Kidney capillary endothelial cell (primary cell): Measurements from ENCODE around the gene PLA2G4E.

Source experiments
- DNase-seq: peaks from one replicate; pipeline ENCODE4 v3.0.0-alpha.2; 2018; ENCODE audit warnings: low spot score

The PLA2G4E gene

DNA sequence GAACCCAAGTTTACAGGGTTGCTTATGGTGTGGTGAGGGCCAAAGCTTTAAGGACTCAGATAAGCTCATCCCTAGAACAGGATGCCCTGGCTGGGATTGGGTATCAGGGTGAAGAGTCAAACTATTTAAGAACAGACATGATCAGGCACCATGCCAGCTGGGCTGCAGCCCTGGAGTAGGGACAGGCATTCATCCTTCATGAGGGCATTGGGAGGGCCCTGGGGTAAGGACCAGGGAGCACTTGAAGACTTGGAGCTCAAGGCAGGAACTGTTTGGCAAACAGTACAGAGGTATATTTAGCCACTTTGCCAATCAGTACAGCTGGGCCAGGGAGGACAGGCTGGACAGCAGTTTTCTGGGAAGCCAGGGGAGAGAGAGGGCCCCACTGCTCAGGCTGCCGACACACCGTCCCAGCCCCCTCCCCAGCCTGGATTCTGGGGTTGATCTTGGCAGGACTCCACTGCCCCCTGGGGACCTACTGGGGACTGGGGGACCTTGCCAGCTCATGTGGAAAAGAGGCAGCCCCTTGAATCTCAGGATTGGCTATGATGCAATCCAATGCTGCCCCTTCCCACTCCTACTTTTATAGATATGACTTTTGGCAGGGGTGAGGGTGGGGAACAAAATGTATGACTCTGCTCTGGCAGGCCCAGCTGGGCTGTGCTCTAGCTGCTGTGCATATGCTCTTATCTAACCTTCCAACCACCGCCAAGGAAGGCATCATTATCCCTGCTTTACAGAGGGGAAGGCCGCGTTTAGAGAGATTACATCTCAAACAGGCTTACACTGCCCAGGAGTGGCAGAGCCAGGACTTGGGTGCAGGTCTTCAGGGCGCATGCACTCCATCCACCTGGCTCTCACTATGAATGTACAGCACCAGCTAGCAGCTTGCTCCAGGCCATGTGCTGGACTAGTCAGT, 2.3 kb downstream of the PLA2G4E start:
- no peak for DNase-seq

DNA sequence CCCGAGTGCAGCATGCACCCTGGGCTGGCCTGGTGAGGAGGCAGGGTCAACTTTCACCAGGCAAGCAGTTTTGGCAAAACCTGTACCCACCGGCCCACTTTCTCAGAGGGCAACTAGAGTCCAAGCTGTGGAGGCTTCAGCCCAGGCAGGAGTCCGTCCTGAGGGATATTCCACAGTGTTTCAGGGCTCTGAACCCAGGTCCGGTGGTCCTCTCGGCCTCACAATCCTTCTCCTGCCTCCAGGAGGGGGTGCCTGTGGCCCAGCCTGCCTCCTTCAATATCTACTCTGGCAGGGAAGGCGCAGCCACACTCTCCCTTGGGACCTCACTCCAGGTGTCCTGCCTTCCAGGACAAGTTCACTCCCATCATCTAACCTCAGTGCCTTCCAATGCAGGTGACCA, 3.9 kb downstream of the PLA2G4E start:
- DNase-seq = no peak

GRCh38 chr15:42014406-42014805, 6.4 kb downstream of the PLA2G4E start:
- DNase-seq = no peak

DNA sequence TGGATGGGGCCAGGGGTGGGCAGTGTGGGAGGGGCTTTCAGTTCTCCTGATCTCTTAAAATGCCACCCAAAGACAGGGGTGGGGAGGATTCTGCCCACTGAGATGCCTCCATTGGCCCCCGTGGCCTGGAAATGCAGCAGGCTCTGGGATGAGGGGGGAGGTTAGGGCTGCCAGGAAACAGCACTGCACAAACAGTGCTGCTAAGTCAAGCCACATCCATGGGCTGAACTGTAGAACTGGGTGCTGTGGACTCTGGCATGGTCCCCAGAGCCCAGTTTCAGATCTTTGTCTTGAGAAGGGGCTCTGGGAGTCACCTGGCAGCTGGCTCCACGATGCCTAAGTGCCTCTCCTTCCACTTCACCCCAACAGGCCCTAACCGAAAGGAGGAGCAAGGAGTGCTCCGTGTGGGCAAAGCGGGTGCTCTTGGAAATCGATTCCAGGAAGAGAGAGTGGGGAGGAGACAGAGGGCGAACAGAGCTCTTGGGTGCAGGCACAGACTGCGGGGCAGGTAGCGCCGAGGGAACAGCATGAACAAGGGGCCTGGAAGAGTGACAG, 7.8 kb downstream of the PLA2G4E start:
- DNase-seq = no peak

DNA sequence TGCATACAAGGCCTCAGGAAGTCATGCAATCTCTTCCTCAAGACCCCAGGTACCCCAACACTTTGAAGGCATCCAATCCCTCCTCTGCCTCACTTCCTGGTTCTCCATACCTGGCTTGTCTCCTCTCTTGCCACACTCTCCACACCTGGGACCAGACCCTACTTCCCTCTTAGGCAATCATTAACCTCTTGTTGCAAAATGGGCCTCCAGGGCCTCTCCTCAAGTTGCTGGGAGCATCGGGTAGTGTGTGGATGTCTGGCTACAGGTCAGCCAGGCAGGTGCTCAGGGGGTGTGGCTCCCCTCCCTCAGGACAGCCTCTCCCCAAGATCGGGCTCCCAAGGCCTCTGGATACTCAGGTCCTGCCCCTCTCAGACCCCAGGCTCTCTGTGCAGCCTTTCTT, 8.6 kb downstream of the PLA2G4E start:
- no peak for DNase-seq

- no peak for DNase-seq
These were observed 9.8 kb downstream of the PLA2G4E start for GRCh38 chr15:42011074-42011473.

DNA sequence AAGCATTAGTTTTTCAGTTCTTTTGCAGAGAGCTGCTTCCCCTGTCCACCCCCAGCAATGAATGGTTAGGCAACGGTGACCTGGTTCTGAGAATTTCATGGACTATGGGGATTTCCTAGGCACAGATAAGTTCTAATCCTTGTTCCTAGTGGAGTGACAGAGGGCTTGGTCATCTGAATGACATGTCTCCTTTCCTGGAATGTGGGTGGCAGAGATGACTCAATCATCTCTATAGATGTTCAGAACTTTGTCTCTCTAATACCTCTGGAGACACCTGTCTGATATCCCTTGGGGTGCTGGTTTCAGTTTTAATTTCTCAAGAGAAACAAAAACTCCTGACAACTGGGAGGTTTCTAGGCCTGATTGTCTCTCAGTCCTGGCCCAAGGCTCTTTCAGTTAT, 10.4 kb downstream of the PLA2G4E start:
- no peak for DNase-seq

GRCh38 chr15:42009474-42009873, 11.4 kb downstream of the PLA2G4E start:
- DNase-seq = no peak

DNA sequence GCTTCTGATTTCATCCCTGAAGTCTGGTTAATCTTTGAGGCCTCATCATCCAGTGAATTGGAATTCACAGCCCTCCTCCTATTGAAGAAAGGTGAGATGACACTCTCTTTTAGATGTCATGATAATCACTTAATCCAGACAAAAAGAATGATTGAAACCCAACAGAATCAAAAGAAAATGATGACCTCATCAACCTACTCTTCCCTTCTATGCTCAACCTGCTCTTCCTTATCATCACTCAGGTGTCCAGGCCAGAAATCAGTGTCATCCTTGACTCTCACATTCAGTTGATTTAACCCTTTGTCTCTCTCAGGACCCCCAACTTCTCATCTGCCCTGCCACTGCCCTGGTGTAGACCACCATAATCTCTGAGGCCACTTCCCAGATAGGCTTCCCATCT, 11.8 kb downstream of the PLA2G4E start:
- no peak for DNase-seq

DNA sequence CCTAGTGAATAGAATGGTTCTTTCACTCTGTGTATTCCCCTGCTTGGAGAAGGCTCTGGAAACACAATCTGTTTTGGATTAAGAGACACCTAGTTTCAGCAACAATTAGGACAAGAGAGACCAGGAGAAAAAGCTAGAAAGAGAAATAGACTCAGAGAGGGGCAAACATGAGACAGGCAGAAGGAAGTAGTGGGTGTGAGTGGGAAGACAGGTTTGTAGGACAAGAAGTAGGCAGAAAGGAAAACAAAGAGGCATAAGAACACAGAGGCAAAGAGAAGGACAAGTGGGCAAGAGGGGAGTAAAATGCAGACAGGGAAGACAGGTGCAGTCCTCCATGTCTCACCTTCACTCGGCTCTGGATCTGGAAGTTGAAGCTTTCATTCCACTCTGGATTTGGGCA, 13.5 kb downstream of the PLA2G4E start:
- no peak for DNase-seq

- no peak for DNase-seq
These were observed 18.5 kb downstream of the PLA2G4E start for GRCh38 chr15:42002333-42002732.

GRCh38 chr15:42001236-42001635, 19.6 kb downstream of the PLA2G4E start:
- no peak for DNase-seq

DNA sequence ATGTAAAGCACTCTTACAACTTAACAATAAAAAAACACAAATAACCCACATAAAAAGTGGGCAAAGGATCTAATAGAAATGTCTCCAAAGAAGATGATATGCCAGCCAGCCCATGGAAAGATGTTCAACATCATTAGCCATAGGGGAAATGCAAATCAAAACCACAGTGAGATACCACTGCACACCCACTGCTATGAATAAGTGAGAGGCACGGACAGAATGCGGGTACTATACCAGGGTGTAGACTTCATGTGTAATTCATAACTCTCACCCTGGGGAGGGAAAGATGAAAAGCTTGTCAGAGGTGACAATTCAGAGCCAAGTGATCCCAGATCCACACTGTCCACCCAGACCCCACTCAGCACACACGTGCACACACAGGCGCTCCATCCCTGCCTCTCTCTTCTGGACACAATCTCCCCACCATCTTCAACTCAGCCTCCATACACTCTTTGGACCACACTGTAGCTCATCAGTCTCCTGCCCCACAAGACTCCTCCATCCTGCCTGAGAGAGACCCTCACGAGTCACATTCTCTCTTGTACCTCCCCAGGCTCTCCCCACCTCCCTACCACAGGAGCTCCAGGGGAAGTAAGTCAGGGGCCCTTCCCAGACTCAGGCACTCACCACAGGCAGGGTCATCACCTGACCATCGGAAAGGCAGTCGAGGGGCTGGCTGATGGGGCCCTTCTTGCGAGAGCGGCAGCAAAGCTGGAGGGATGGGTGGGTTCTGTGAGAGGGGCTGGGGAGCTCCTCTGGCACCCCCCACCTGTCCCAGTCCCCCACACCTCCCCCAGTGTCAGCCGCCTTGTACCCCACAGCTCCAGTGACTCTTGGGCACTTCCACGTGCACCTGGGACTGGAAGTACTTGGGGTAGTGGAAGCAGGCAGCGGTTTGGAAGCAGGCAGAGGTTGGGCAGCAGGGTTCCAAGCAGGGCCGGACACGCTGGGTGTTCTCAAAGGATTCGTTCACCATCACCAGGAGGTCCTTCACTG, 21.3 kb downstream of the PLA2G4E start:
- no peak for DNase-seq

DNA sequence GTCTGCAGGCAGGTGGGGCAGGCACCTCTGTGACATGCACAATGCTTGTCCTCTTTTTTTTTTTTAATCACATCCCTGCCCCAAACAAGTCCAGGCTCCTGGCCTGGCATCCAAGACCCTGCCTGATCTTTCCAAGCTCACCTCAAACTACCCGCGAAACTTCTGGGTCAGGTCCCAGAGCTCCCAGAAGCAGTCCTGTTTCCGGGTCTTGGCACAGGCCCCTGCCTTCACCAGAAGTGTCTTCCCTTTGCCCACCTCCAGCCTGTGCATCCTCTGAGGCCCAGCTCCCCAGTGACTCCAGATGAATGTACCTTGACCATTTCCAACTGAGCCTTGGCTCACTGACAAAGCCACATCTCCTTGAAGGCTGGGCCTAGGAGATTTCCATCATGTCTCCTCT, 23.0 kb downstream of the PLA2G4E start:
- DNase-seq = no peak

GRCh38 chr15:41996921-41997592, 23.8 kb downstream of the PLA2G4E start:
- DNase-seq = no peak

DNA sequence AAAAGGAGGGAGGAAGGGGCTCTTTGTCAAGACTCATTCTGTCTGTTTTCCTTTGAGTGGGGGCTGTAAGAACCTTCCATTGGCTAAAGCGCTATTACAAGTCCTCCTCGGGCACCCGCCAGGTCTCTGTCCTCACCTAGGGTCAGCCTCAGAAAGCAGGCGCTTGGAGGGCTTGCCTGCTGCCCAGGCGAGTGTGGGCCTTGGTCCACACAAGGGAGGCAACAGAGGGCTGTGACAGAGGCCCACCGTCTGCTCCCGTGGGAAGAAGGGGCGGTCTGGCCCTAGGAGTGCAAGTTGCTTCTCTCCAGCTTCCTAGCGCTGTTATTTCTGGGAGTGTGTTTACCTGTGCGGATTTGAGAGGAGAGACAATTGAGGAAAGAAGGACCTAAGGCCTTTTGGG, 24.5 kb downstream of the PLA2G4E start:
- no peak for DNase-seq

GRCh38 chr15:41995476-41995855, 25.4 kb downstream of the PLA2G4E start:
- no peak for DNase-seq

DNA sequence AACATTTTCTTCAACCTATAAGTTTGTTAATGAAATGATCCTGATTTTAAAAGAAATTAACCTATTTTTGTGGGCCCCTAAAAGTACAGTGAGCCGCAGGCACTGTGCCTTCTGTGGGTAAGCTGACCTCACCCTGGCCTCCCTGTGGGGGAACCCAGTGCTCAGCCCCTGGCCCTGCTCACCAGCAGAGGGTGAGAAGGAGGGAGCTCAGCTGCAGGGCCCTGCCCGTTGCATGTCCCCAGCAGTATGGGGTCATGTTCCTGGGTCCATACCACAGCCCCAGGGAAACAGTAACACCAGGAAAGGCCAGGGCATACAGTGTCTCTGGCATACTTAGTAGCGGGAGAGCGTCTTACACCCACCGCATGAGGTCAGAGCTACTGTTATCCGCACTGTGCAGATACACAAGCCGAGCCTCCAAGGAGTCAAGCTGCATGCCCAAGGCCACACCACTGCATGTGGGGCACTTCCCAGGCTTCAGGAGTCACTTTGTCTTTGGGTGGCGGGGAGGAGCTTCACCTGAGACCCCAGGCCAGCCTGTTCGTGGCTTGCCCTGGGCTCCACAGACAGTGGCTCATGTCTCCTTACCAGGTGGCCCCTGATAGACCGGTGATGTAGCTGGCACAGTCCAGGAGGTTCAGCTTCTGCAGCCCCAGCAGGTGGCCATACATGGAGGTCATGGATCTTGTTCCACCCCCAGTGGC, 25.9 kb downstream of the PLA2G4E start:
- DNase-seq = no peak

DNA sequence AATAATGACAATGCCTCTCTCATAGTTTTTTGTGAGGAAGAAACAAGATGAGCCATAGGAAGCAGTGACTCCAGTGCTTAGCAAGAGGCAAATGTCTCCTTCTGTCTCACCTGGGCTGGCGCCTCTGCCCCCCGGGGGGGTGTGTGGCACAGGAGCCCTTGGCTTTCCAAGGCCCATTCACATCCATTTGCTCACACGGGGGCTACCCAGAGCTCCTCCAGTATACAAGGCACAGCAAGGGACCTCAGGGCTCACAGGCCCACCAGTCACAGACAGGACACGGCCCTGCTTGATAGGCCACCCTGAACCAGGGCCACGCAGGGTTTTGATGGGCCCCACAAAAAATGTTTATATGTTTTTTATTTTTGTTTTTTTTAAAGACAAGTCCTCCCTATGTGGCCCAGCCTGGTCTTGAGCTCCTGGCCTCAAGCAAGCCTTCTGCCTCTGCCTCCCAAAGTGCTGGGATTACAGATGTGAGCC, 26.6 kb downstream of the PLA2G4E start:
- DNase-seq = no peak

DNA sequence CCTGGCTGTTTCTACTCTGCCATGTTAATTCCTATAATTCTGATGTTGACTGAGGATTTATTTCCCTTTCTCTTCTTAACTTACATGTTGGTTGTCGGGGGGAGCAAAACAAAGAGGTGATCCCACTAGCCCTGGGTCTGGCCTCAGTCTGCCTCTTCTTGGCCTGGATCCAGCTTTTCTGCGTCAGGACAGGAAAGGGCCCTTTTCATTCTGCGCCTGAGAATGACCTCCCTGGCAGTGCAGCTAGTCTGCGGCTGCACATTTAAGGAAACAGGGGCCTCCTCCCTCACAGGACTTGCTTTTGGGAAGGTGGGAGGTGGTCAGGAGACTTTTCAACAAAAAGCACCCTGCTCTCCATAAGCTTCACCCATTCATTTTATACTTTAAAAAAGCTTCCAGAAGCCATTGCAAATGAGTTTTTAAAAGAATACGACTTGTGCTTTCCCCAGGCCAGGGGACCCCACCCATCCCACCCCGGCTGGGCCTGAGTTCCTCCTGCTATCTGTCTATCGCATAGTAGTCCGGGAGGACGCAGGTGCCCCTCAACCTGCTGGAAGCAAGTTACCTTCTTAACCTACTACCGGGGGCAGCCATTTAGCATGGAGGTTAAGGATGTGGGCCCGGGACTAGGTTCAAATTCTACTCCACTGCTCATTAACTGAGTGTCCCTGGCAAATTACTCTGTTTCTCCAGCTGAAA, 27.2 kb downstream of the PLA2G4E start:
- peak; percentile 47 for DNase-seq

DNA sequence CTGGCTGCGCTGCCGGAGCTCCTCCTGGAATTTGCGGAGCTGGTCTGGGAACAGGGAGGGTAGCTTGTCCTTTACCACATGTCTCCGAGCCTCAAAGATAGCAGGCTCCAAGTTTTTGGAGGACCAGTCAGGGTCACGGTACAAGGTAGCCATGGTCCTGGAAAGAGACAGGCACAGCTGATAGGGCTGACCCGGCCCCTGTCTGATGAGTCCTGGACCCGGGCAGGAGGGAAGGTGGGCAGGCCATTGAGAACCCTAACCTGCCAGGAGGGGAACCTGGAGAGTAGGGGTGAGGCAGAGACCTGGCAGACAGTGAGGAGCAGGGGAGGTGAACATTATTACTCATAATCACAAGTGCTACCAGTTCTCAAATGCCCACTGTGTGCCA, 28.0 kb downstream of the PLA2G4E start:
- DNase-seq = no peak
